ENCODE measurements around the gene FURIN.

GRCh38 chr15:90879730-90880366 is 11.5 kb downstream of the FURIN start:
- no peak for TF ChIP-seq MAX (CRISPR knock-in tag; IDR thresholded peaks at IDR 0.05)
- no peak for TF ChIP-seq ZFP36 (IDR thresholded peaks at IDR 0.05; ENCODE audit: low read depth, low read length, partially characterized antibody)

Measured in K562 (cell line).